ENCODE measurements around the gene SLIT3.

DNA sequence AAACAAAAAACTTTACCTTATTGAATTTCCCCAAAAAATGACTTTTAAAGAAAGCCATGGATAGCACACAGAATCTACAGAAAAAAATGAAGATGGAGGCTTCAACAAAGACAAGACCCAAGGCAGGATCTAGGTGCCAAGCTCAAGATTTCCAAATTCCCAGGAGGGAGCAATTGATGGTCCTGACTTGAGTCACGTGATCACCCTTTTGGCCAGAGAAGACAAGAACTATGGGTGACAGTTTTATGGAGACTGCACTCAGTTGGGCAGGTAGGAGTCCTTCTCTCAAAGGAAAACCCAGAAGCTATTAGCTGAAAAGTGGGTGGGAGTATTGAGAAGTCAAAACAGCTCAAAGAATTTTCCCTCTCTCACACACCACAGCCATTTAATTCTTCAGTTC is 3.2 kb upstream of the SLIT3 start:
- TF ChIP-seq, protein P1, sequence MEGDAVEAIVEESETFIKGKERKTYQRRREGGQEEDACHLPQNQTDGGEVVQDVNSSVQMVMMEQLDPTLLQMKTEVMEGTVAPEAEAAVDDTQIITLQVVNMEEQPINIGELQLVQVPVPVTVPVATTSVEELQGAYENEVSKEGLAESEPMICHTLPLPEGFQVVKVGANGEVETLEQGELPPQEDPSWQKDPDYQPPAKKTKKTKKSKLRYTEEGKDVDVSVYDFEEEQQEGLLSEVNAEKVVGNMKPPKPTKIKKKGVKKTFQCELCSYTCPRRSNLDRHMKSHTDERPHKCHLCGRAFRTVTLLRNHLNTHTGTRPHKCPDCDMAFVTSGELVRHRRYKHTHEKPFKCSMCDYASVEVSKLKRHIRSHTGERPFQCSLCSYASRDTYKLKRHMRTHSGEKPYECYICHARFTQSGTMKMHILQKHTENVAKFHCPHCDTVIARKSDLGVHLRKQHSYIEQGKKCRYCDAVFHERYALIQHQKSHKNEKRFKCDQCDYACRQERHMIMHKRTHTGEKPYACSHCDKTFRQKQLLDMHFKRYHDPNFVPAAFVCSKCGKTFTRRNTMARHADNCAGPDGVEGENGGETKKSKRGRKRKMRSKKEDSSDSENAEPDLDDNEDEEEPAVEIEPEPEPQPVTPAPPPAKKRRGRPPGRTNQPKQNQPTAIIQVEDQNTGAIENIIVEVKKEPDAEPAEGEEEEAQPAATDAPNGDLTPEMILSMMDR (IDR thresholded peaks at IDR 0.05; ENCODE audit: poor library complexity) = no peak
- TF ChIP-seq EZH2 (IDR thresholded peaks at IDR 0.05; ENCODE audit: borderline replicate concordance) = no peak
